GM12873 (cell line): Measurements from ENCODE around the gene ESF1.

ENCODE experiments used
- TF ChIP-seq, protein P1 (sequence below): IDR thresholded peaks from 2 replicates; pipeline ENCODE4 v1.5.1; 2012; ENCODE audit warnings: low read depth, mild to moderate bottlenecking, moderate library complexity, low read length, control low read depth; ENCODE audit not compliant: insufficient read depth; ENCODE audit errors: missing control alignments

ESF1 gene

DNA sequence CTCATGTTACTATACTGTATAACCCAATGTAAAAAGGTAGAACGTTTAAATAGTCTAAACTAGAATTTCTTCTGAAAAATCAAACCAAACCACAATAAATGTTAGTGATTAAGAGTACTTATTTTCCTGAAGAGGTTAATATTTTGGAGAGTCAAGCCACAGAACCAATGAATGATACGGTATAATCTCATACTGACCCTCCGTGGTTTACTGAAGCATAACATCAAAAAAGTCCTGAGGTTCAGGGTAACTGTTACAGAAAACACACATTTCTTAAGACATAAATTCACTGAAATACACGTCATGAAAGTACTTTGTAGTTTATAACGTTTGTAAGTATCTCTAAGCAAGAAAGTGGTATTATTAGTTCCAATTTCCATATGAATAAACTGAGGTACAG is 28.9 kb downstream of the ESF1 start:
- TF ChIP-seq, protein P1, sequence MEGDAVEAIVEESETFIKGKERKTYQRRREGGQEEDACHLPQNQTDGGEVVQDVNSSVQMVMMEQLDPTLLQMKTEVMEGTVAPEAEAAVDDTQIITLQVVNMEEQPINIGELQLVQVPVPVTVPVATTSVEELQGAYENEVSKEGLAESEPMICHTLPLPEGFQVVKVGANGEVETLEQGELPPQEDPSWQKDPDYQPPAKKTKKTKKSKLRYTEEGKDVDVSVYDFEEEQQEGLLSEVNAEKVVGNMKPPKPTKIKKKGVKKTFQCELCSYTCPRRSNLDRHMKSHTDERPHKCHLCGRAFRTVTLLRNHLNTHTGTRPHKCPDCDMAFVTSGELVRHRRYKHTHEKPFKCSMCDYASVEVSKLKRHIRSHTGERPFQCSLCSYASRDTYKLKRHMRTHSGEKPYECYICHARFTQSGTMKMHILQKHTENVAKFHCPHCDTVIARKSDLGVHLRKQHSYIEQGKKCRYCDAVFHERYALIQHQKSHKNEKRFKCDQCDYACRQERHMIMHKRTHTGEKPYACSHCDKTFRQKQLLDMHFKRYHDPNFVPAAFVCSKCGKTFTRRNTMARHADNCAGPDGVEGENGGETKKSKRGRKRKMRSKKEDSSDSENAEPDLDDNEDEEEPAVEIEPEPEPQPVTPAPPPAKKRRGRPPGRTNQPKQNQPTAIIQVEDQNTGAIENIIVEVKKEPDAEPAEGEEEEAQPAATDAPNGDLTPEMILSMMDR, result no peak

DNA sequence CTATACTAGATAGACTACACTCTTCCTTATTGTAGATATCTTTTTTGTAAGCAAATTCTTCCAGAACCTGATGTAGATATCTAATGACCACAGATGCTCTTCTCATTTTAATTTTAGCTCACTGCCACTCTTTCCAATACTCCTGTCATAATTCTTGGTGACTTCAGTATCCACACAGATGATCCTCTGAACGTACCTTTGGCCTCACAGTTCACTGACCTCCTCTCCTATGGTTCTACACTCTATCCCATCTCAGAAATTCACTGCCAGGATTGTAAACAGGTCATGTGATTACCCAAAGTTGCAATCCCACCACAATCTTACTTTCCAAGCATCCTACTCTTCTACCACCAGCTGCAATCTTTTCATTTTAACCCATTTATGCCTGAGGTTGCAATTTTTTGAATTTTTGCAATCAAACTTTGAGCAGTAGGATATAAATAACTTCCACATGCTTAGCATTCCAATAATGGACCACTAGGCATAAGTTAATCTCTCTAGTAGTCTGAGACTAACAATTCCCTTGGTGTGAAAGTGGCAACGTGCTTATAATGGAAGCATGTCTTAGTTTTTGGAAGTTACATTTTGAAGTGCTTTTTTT is 31.2 kb downstream of the ESF1 start:
- TF ChIP-seq, protein P1, result no peak

DNA sequence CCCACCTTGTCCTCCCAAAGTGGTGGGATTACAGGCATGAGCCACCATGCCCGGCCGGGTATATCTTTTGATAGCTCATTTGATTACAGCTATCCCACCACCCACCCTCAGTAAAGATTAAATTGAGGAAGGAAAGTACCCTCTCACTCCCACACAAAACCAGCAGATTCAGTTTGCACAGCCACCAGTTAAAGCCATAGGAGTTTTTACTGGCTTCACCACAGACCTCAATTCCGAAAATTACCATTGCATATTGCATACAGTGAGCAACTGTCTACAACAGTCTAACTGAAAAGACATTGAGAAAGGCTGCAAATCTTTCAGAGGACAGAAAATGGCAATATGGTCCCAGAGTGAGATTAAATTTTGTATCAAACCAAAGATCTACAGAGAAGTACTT is 34.9 kb downstream of the ESF1 start:
- TF ChIP-seq, protein P1, result no peak

DNA sequence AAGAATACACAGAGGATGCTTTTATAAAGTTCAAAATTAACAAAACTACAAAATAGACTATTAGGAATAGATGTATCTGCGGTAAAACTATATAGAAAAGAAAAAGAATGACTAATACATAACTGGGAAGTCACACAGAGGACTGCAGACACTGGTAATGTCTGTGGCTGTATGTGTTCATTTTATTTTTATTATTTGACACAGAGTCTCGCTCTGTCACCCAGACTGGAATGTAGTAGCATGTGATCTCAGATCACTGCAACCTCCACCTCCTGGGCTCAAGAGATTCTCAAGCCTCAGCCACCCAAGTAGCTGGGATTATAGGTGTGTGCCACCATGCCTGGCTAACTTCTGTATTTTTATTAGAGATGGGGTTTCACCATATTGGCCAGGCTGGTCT is 38.9 kb downstream of the ESF1 start:
- TF ChIP-seq, protein P1, result no peak

DNA sequence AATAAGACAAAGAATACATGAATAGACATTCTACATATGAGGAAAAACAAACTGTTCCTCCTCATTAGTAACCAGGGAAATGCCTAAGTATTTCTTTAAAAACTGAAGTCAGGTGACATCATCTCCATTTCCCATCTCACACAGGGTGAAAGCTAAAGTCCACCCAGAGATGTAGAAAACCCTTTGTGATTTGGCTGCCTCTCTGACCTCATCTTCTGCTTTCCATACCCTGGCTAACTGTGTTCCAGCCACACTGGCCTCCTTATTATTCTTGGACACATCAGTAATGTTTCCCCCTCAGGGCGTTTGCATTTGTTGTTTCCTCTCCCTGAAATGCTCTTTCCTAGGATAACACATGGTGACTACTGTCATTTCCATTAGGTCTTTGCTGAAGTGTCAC is 40.4 kb downstream of the ESF1 start:
- TF ChIP-seq, protein P1, result no peak

DNA sequence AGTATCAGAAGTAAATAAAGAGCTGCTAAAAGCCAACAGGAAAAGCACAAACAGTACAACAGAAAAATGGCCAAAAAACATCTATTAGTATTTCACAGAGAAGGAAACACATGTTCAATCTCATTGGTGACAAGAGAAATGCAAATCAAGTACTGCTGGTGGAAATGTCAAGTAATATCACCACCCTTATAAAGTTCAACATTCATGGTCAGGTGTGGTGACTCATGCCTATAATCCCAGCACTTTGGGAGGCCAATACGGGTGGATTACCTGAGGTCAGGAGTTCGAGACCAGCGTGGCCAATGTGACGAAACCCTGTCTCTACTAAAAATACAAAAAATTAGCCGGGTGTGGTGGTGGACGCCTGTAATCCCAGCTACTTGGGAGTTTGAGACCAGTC is 42.8 kb downstream of the ESF1 start:
- TF ChIP-seq, protein P1, result no peak

DNA sequence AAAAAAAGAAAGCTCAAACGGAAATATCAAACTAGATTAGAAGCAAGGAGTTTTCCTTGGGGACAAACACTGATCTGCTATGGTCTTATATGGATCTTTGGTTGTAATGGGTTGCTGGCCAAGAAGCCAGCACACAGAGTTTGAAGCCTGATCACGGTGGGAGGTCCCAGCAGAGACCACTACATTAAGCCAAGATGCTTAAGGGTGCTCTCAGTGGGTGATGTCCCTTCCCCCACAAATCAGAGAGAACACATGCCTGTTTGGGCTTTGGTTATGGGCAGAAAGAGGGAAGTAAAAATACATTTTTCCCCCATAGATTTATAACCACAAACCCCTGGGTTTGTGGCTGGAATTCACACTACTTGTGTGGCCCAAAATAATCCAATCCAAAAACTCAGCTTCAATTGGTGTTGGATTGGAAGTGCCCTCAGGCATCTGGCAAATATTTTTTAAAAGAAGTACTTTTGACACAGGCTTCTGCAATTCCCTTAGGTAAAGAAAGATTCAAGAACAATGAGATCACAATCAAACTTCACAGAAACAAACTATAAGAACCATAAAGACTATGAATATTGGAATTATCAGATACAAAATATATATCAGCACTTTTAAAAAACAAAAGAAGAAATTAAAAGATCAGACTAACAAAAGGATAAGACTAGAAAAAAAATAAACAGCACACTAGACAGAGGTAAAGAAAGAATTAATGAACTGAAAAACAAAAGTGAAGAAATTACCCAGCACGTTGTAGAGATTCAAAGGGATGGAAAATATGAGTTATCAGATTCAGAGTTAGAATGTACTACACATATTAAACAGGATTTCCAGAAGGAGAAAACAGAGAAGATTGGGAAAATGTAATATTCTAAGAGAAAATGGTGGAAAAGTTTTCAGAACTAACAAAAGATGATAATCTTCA is 44.7 kb downstream of the ESF1 start:
- TF ChIP-seq, protein P1, result no peak
